Rectal smooth muscle tissue (tissue), 1 donor: ENCODE measurements around the gene ARID4A.
"Not testable (repeated sequence)": the region's sequence is repeated elsewhere in the genome, so short reads cannot be mapped to it uniquely, and the experiment has no call there.

ENCODE experiments used
- H3K27ac ChIP-seq: one replicate; pipeline ENCODE4 v1.7.0; 2013; ENCODE audit warnings: low read depth, low read length, inconsistent platforms
- H3K27me3 ChIP-seq: one replicate; pipeline ENCODE4 v1.7.0; 2013; ENCODE audit warnings: low read length; ENCODE audit not compliant: control insufficient read depth, insufficient read depth
- H3K36me3 ChIP-seq: one replicate; pipeline ENCODE4 v1.7.0; 2013; ENCODE audit warnings: low read length; ENCODE audit not compliant: control insufficient read depth, insufficient read depth
- H3K4me1 ChIP-seq: one replicate; pipeline ENCODE4 v1.7.0; 2013; ENCODE audit warnings: low read length; ENCODE audit not compliant: control insufficient read depth, insufficient read depth
- H3K4me3 ChIP-seq: one replicate; pipeline ENCODE4 v1.7.0; 2013; ENCODE audit warnings: low read length
- H3K9ac ChIP-seq: one replicate; pipeline ENCODE4 v1.7.0; 2013; ENCODE audit warnings: low read length

The ARID4A gene

GRCh38 chr14:58298477-58299400, at the start of gene ARID4A:
Gene ARID4A, plus strand, starts transcription at chr14:58298555. Its CDS starts 1,300 bp downstream, at chr14:58299855.
- Histone ChIP-seq H3K4me3 (peak within 1 kb of the TSS; percentile 100), H3K27me3 (no peaks in the 10 kb centered on the region), H3K36me3 (peaks cover 6% of the 10 kb centered on the region), H3K27ac (peak within 1 kb of the TSS; percentile 98), H3K9ac (peak within 1 kb of the TSS; percentile 97), H3K4me1 (peaks cover 15% of the 10 kb centered on the region)

- no peak overlapping the region for H3K9ac ChIP-seq
- no peaks in the 10 kb centered on the region for H3K27me3 ChIP-seq
- H3K36me3 ChIP-seq = peaks cover 10% of the 10 kb centered on the region
- H3K4me3 ChIP-seq = no peak overlapping the region
- no peak overlapping the region for H3K27ac ChIP-seq
- H3K4me1 ChIP-seq = peaks cover 10% of the 10 kb centered on the region
Observed at GRCh38 chr14:58249611-58250010, 48.7 kb upstream of the ARID4A start.

- H3K4me1 ChIP-seq = no peaks in the 10 kb centered on the region
- H3K36me3 ChIP-seq = peaks cover 34% of the 10 kb centered on the region
- H3K9ac ChIP-seq = no peak overlapping the region
- no peak overlapping the region for H3K27ac ChIP-seq
- no peak overlapping the region for H3K4me3 ChIP-seq
- no peaks in the 10 kb centered on the region for H3K27me3 ChIP-seq
Observed at GRCh38 chr14:58258156-58258555, 40.2 kb upstream of the ARID4A start.

- not testable (repeated sequence) for H3K4me3 ChIP-seq, H3K9ac ChIP-seq, H3K27ac ChIP-seq, H3K27me3 ChIP-seq, H3K4me1 ChIP-seq
- peaks cover 35% of the 10 kb centered on the region for H3K36me3 ChIP-seq
Observed at GRCh38 chr14:58262005-58262404, 36.4 kb upstream of the ARID4A start.

GRCh38 chr14:58265401-58265800, 33.0 kb upstream of the ARID4A start:
- Histone ChIP-seq H3K27ac (no peak overlapping the region), H3K4me1 (no peaks in the 10 kb centered on the region), H3K36me3 (peaks cover 39% of the 10 kb centered on the region), H3K9ac (no peak overlapping the region), H3K27me3 (no peaks in the 10 kb centered on the region), H3K4me3 (no peak overlapping the region)

GRCh38 chr14:58270628-58271027, 27.7 kb upstream of the ARID4A start:
- Histone ChIP-seq H3K9ac (no peak overlapping the region), H3K4me1 (peaks cover 6% of the 10 kb centered on the region), H3K27ac (no peak overlapping the region), H3K4me3 (no peak overlapping the region), H3K27me3 (no peaks in the 10 kb centered on the region), H3K36me3 (peaks cover 19% of the 10 kb centered on the region)

GRCh38 chr14:58272588-58273372, 25.6 kb upstream of the ARID4A start:
- H3K4me1 ChIP-seq = peaks cover 6% of the 10 kb centered on the region
- no peak overlapping the region for H3K9ac ChIP-seq
- H3K36me3 ChIP-seq = peaks cover 20% of the 10 kb centered on the region
- peak overlapping the region; percentile 47 for H3K27ac ChIP-seq
- no peak overlapping the region for H3K4me3 ChIP-seq
- no peaks in the 10 kb centered on the region for H3K27me3 ChIP-seq

GRCh38 chr14:58274881-58275280, 23.5 kb upstream of the ARID4A start:
- Histone ChIP-seq H3K36me3 (peaks cover 5% of the 10 kb centered on the region), H3K9ac (no peak overlapping the region), H3K27ac (no peak overlapping the region), H3K4me3 (no peak overlapping the region), H3K4me1 (peaks cover 6% of the 10 kb centered on the region), H3K27me3 (no peaks in the 10 kb centered on the region)

- Histone ChIP-seq H3K4me1 (peaks cover 8% of the 10 kb centered on the region), H3K36me3 (peaks cover 3% of the 10 kb centered on the region), H3K9ac (no peak overlapping the region), H3K27ac (no peak overlapping the region), H3K27me3 (no peaks in the 10 kb centered on the region), H3K4me3 (no peak overlapping the region)
Observed at GRCh38 chr14:58275527-58276190, 22.7 kb upstream of the ARID4A start.

GRCh38 chr14:58276208-58276607, 22.1 kb upstream of the ARID4A start:
- no peak overlapping the region for H3K27ac ChIP-seq

GRCh38 chr14:58278177-58278576, 20.2 kb upstream of the ARID4A start:
- H3K9ac ChIP-seq = no peak overlapping the region
- H3K27me3 ChIP-seq = no peaks in the 10 kb centered on the region
- no peak overlapping the region for H3K27ac ChIP-seq
- peaks cover 3% of the 10 kb centered on the region for H3K36me3 ChIP-seq
- peaks cover 21% of the 10 kb centered on the region for H3K4me1 ChIP-seq
- H3K4me3 ChIP-seq = no peak overlapping the region

More at GRCh38 chr14:58276208-58276607, 22.1 kb upstream of the ARID4A start:
- Histone ChIP-seq H3K4me1 (peaks cover 14% of the 10 kb centered on the region), H3K9ac (no peak overlapping the region), H3K36me3 (peaks cover 3% of the 10 kb centered on the region), H3K27me3 (no peaks in the 10 kb centered on the region), H3K4me3 (no peak overlapping the region)
